GM12878 (cell line): ENCODE results near the gene AKT3. TPM values are rescaled to one million over a fixed set of nuclear protein-coding genes. Genes with fewer than 3 reads are reported as not detected.
A peak's percentile ranks its signal among the peaks of the same experiment; 100 is the strongest.

Source experiments
- ATAC-seq: fragments of 200-7000 bp; cut with Tn5 transposase; 3 replicates; pipeline ENCODE4 v1.9.1; 2020; ENCODE audit warnings: mild to moderate bottlenecking, moderate library complexity
- BruUV-seq: library from RNA; stranded (reverse); fragments of 400-500 nt; replicated peaks from 2 replicates; lab custom pipeline; 2021; lab: Mats Ljungman, UMichigan
- CTCF ChIA-PET: fragments of 300-600 bp; sonication (Branson Sonifier 250); formaldehyde crosslinking; extraction: SDS; loops from one replicate; lab custom pipeline; 2021; ENCODE audit warnings: inconsistent platforms; lab: Yijun Ruan, JAX
- POLR2A ChIA-PET: fragments of 350-600 bp; formaldehyde crosslinking; extraction: SDS; loops from one replicate; lab custom pipeline; 2021; ENCODE audit warnings: inconsistent platforms; lab: Charles Lee
- RAD21 ChIA-PET: fragments of 300-600 bp; sonication (Branson Sonifier 250); formaldehyde crosslinking; loops from one replicate; lab custom pipeline; 2023; ENCODE audit warnings: antibody characterized with exemption; ENCODE audit not compliant: unreplicated experiment; lab: Charles Lee
- SMC1A ChIA-PET: fragments of 300-600 bp; sonication (Branson Sonifier 250); formaldehyde crosslinking; loops from one replicate; lab custom pipeline; 2023; ENCODE audit not compliant: unreplicated experiment, uncharacterized antibody; lab: Charles Lee
- DNase-seq: peaks from one replicate; pipeline ENCODE4 v3.0.0-alpha.2; 2011; ENCODE audit warnings: low read depth, low spot score
- FAIRE-seq: peaks from 3 replicates; lab custom pipeline; 2011; peaks lifted over from hg19 to GRCh38; lab: Jason Lieb, UNC
- H2AFZ ChIP-seq: 2 replicates; pipeline ENCODE4 v1.6.0; 2011; ENCODE audit warnings: low read depth, low read length, control low read depth; ENCODE audit not compliant: control insufficient read depth
- H3K27ac ChIP-seq: 2 replicates; pipeline ENCODE4 v1.5.1; 2011; ENCODE audit warnings: control low read depth; ENCODE audit not compliant: control insufficient read depth, insufficient read depth
- H3K27me3 ChIP-seq, 2 experiments: replicated peaks in 1 of 2; 2 replicates each; pipeline versions ENCODE4 v1.6.0 to v1.6.1; 2011; ENCODE audit warnings: low read length in 1 of 2; ENCODE audit not compliant: control insufficient read depth in 2 of 2, insufficient read depth in 2 of 2
- H3K36me3 ChIP-seq, 2 experiments: 2 replicates each; pipeline ENCODE4 v1.5.1; 2011; ENCODE audit warnings: low read length in 1 of 2; ENCODE audit not compliant: control insufficient read depth in 2 of 2, insufficient read depth in 2 of 2
- H3K4me1 ChIP-seq: 2 replicates; pipeline ENCODE4 v1.6.1; 2011; ENCODE audit warnings: mild to moderate bottlenecking, low read length, moderate library complexity, mixed read lengths; ENCODE audit not compliant: control insufficient read depth, insufficient read depth
- H3K4me2 ChIP-seq: 2 replicates; pipeline ENCODE4 v1.6.0; 2011; ENCODE audit warnings: control low read depth; ENCODE audit not compliant: control insufficient read depth, insufficient read depth
- H3K4me3 ChIP-seq: fragments of 200-600 bp; sonication (generic); 2 replicates; pipeline ENCODE4 v1.5.1; 2016
- H3K79me2 ChIP-seq: 2 replicates; pipeline ENCODE4 v1.6.0; 2011; ENCODE audit warnings: low read length; ENCODE audit not compliant: control insufficient read depth, insufficient read depth
- H3K9ac ChIP-seq: 2 replicates; pipeline ENCODE4 v1.8.0; 2011; ENCODE audit warnings: low read length, control low read depth, mixed read lengths; ENCODE audit not compliant: control insufficient read depth, insufficient read depth
- H3K9me3 ChIP-seq: replicated peaks from 3 replicates; pipeline ENCODE4 v1.5.1; 2011; ENCODE audit warnings: mild to moderate bottlenecking, low read length; ENCODE audit not compliant: control insufficient read depth, insufficient read depth
- H4K20me1 ChIP-seq: 2 replicates; pipeline ENCODE4 v1.6.0; 2011; ENCODE audit not compliant: control insufficient read depth, insufficient read depth
- ATF7 ChIP-seq: fragments of 450-650 bp; IDR thresholded peaks from 2 replicates; pipeline ENCODE4 v1.6.1; 2016; ENCODE audit warnings: low read depth, mild to moderate bottlenecking
- CREM ChIP-seq: IDR thresholded peaks from 2 replicates; pipeline ENCODE4 v1.6.1; 2014; ENCODE audit warnings: antibody characterized with exemption, low read depth
- E2F4 ChIP-seq: IDR thresholded peaks from 2 replicates; pipeline ENCODE4 v1.6.1; 2012; ENCODE audit warnings: low read depth, low read length, improper control_type of control experiment
- EGR1 ChIP-seq, 2 experiments: IDR thresholded peaks; 1 replicate in 1 of 2; 2 replicates in 1 of 2; pipeline ENCODE4 v1.6.1; 2011 to 2012; ENCODE audit warnings: low read depth in 2 of 2, low read length in 2 of 2, borderline replicate concordance in 1 of 2, mild to moderate bottlenecking in 1 of 2, moderate library complexity in 1 of 2
- EP300 ChIP-seq, 2 experiments: fragments of 150-350 bp in 1 of 2; IDR thresholded peaks; 2 replicates each; pipeline ENCODE4 v1.6.1; 2011 to 2012; ENCODE audit warnings: low read depth in 2 of 2, low read length in 2 of 2, borderline replicate concordance in 1 of 2, improper control_type of control experiment in 1 of 2, inconsistent platforms in 1 of 2; ENCODE audit not compliant: control insufficient read depth in 1 of 2
- ETV6 ChIP-seq, 2 experiments: fragments of 450-650 bp in 1 of 2; IDR thresholded peaks in 1 of 2; conservative IDR thresholded peaks in 1 of 2; 2 replicates each; pipeline ENCODE4 v1.6.1; 2014; ENCODE audit warnings: antibody characterized with exemption in 1 of 2, borderline replicate concordance in 1 of 2, low read depth in 1 of 2, mild to moderate bottlenecking in 1 of 2, moderate library complexity in 1 of 2
- IKZF1 ChIP-seq: fragments of 450-650 bp; conservative IDR thresholded peaks from 2 replicates; pipeline ENCODE4 v1.6.1; 2017; ENCODE audit warnings: antibody characterized with exemption, mild to moderate bottlenecking
- IRF5 ChIP-seq: fragments of 450-650 bp; IDR thresholded peaks from 2 replicates; pipeline ENCODE4 v1.6.1; 2017; ENCODE audit warnings: borderline replicate concordance
- KLF5 ChIP-seq: fragments of 450-650 bp; IDR thresholded peaks from 2 replicates; pipeline ENCODE4 v1.6.1; 2014; ENCODE audit warnings: mild to moderate bottlenecking; ENCODE audit not compliant: partially characterized antibody
- MEF2B ChIP-seq: fragments of 450-650 bp; IDR thresholded peaks from 2 replicates; pipeline ENCODE4 v1.6.1; 2018; ENCODE audit warnings: mild to moderate bottlenecking, moderate library complexity; ENCODE audit not compliant: partially characterized antibody, poor library complexity, severe bottlenecking
- MXI1 ChIP-seq: fragments of 150-350 bp; IDR thresholded peaks from 2 replicates; pipeline ENCODE4 v1.6.1; 2011; ENCODE audit warnings: low read depth, mild to moderate bottlenecking, inconsistent platforms, low read length, improper control_type of control experiment
- NFIC ChIP-seq: IDR thresholded peaks from 2 replicates; pipeline ENCODE4 v1.6.1; 2012; ENCODE audit warnings: low read depth, mild to moderate bottlenecking, inconsistent platforms, low read length, moderate library complexity
- NFYA ChIP-seq: IDR thresholded peaks from 2 replicates; pipeline ENCODE4 v1.6.1; 2011; ENCODE audit warnings: low read depth, mild to moderate bottlenecking, low read length, improper control_type of control experiment, borderline replicate concordance
- NR2C2 ChIP-seq: IDR thresholded peaks from 2 replicates; pipeline ENCODE4 v1.6.1; 2011; ENCODE audit warnings: borderline replicate concordance, low read depth; ENCODE audit not compliant: control insufficient read depth, insufficient read length
- RAD51 ChIP-seq: fragments of 450-650 bp; IDR thresholded peaks from 2 replicates; pipeline ENCODE4 v1.6.1; 2016; ENCODE audit warnings: moderate library complexity, mild to moderate bottlenecking, inconsistent platforms
- TAF1 ChIP-seq: IDR thresholded peaks from 2 replicates; pipeline ENCODE4 v1.6.1; 2011; ENCODE audit warnings: mild to moderate bottlenecking, low read depth, low read length, borderline replicate concordance
- USF1 ChIP-seq: IDR thresholded peaks from 2 replicates; pipeline ENCODE4 v1.6.1; 2011; ENCODE audit warnings: borderline replicate concordance, low read depth, mild to moderate bottlenecking, moderate library complexity, mixed read lengths, low read length; ENCODE audit not compliant: insufficient read depth; ENCODE audit errors: extremely low read length
- YY1 ChIP-seq: IDR thresholded peaks from 2 replicates; pipeline ENCODE4 v1.6.1; 2011; ENCODE audit warnings: low read depth, mild to moderate bottlenecking, low read length
- ZNF622 ChIP-seq: fragments of 450-650 bp; IDR thresholded peaks from 2 replicates; pipeline ENCODE4 v1.6.1; 2017; ENCODE audit warnings: mild to moderate bottlenecking, inconsistent platforms
- WGBS: methylation state at CpG from one replicate; pipeline ENCODE4 v1.1.6; 2016; ENCODE audit warnings: low lambda C conversion rate; ENCODE audit not compliant: insufficient replicate concordance, insufficient coverage; ENCODE audit errors: missing lambda C conversion rate; 5-methylcytosine and 5-hydroxymethylcytosine counted together
- in situ Hi-C: fragments of 300-500 bp; cut with MboI; formaldehyde crosslinking; loops from 9 replicates; pipeline ENCODE4 v1.14.3; 2018; ENCODE audit warnings: mixed read lengths
- intact Hi-C: fragments of 100-400 bp; cut with micrococcal nuclease; formaldehyde crosslinking; loops from one replicate; pipeline ENCODE4 v1.14.2; 2022; ENCODE audit not compliant: unreplicated experiment
- polyA plus RNA-seq, 11 experiments: library from polyadenylated mRNA; depleted of rRNA in 4 of 11; unstranded in 6 of 11; stranded (reverse) in 5 of 11; fragments of >200 nt; fragmentation: Nextera tagmentation in 4 of 11; fragmentation: Illumina TruSeq in 1 of 11; extraction: Ambion mirVana in 4 of 11; extraction: Trizol in 1 of 11; gene quantifications; 1 replicate in 1 of 11; 2 replicates in 10 of 11; pipeline versions ENCODE4 v1.2.1 to v1.2.3, GENCODE V29; 2011 to 2016; ENCODE audit warnings: inconsistent platforms in 2 of 11, missing spikeins in 2 of 11, low read depth in 1 of 11
- total RNA-seq, 4 experiments: library from RNA; depleted of rRNA in 3 of 4; stranded (reverse); fragments of >200 nt in 3 of 4; fragmentation: Illumina TruSeq in 1 of 4; extraction: Trizol in 1 of 4; gene quantifications; 2 replicates each; pipeline versions ENCODE4 v1.2.1 to v1.2.3, GENCODE V29; 2013 to 2021

Gene AKT3
- total and polyA plus RNA-seq, 10 of the 15 experiments (the other 5 are each of a cell fraction or from before 2014, with no cell fraction given), result 0.03 to 0.56 (median 0.19) TPM

GRCh38 chr1:243505986-243506689 is 343.9 kb downstream of the AKT3 start:
- no peak for DNase-seq
- peak; percentile 31; the same call in 1 of the 3 replicates for ATAC-seq
- SMC1A ChIA-PET, result interaction anchor here (2.4 kb wide), 1 partner anchor 42 kb away, joined by 5 read pairs; no protein-coding TSS in a partner anchor
- H3K4me3 ChIP-seq, result no peak overlapping the region
- no peak for FAIRE-seq
- H3K27ac ChIP-seq, result no peak overlapping the region
- intact Hi-C loops, result no loop called here
- no peaks in the 10 kb centered on the region for H3K27me3 ChIP-seq
- in situ Hi-C loops, result no loop called here
- H3K4me2 ChIP-seq, result no peak overlapping the region
- BruUV-seq, result no TSS peak
- RAD21 ChIA-PET, result no interaction called here
- CTCF ChIA-PET, result interaction anchor here (1.2 kb wide), 1 partner anchor 14 kb away, joined by 3 read pairs; no protein-coding TSS in a partner anchor
- no peaks in the 10 kb centered on the region for H4K20me1 ChIP-seq
- POLR2A ChIA-PET, result no interaction called here
- no peaks in the 10 kb centered on the region for H3K79me2 ChIP-seq
- H3K4me1 ChIP-seq, result peaks cover 3% of the 10 kb centered on the region
- peak overlapping the region; percentile 19; the same call in 1 of the 2 replicates for H2AFZ ChIP-seq
- H3K36me3 ChIP-seq, result no peaks in the 10 kb centered on the region; a peak in 1 of 4 replicates
- no peak overlapping the region for H3K9ac ChIP-seq
- WGBS, result 38% methylated on average over 10 of the region's 10 CpGs
- H3K9me3 ChIP-seq, result no peaks in the 10 kb centered on the region
- TF ChIP-seq IKZF1, result no peak
- 0 out of 3 replicates have a peak, but pooled peaks of 1 of the 2 experiments have one; percentile 39 for TF ChIP-seq EGR1 (IDR thresholded peaks at IDR 0.05; ENCODE audit: borderline replicate concordance in 1 of 2, low read depth in 2 of 2, low read length in 2 of 2)
- no peak for TF ChIP-seq IRF5
- TF ChIP-seq MEF2B, result peak; percentile 71
- TF ChIP-seq USF1, result peak; percentile 24
- TF ChIP-seq YY1, result 0 out of 2 replicates have a peak, but pooled peaks have one; percentile 11
- no peak for TF ChIP-seq TAF1
- TF ChIP-seq NR2C2, result no peak
- TF ChIP-seq NFIC, result no peak
- no peak for TF ChIP-seq CREM
- TF ChIP-seq ETV6 (conservative IDR thresholded peaks at IDR 0.05 in 1 of 2, IDR thresholded peaks at IDR 0.05 in 1 of 2; ENCODE audit: borderline replicate concordance in 1 of 2, low read depth in 1 of 2), result no peak
- no peak for TF ChIP-seq KLF5
- no peak for TF ChIP-seq E2F4
- TF ChIP-seq EP300 (IDR thresholded peaks at IDR 0.05; ENCODE audit: borderline replicate concordance in 1 of 2, control insufficient read depth in 1 of 2, low read depth in 2 of 2, low read length in 2 of 2), result no peak
- peak; percentile 28; the same call in 1 of the 2 replicates for TF ChIP-seq RAD51
- TF ChIP-seq ATF7, result no peak
- no peak for TF ChIP-seq MXI1
- TF ChIP-seq NFYA, result no peak
- TF ChIP-seq ZNF622, result no peak
